Upper lobe of right lung (tissue), 1 donor: ENCODE data around the gene ZBTB1. TPM values are rescaled to one million over a fixed set of nuclear protein-coding genes. Genes with fewer than 3 reads are reported as not detected.

Experiments
- ATAC-seq: fragments of 200-7000 bp; cut with Tn5 transposase; one replicate; pipeline ENCODE4 v1.9.1; 2020; ENCODE audit warnings: mild to moderate bottlenecking, moderate library complexity
- DNase-seq: peaks from one replicate; pipeline ENCODE4 v3.0.0-alpha.2; 2020
- H3K27ac ChIP-seq: fragments of 200-600 bp; one replicate; pipeline ENCODE4 v1.8.0; 2022
- H3K27me3 ChIP-seq: fragments of 200-600 bp; one replicate; pipeline ENCODE4 v1.8.0; 2022; ENCODE audit warnings: mild to moderate bottlenecking
- H3K36me3 ChIP-seq: fragments of 200-600 bp; one replicate; pipeline ENCODE4 v1.8.0; 2022
- H3K4me1 ChIP-seq: fragments of 200-600 bp; one replicate; pipeline ENCODE4 v1.8.0; 2022
- H3K4me3 ChIP-seq: fragments of 200-600 bp; one replicate; pipeline ENCODE4 v1.8.0; 2022; ENCODE audit warnings: mild to moderate bottlenecking
- H3K9me3 ChIP-seq: fragments of 200-600 bp; one replicate; pipeline ENCODE4 v1.8.0; 2022
- intact Hi-C: fragments of 100-400 bp; cut with DNase I; formaldehyde crosslinking; loops from one replicate; pipeline ENCODE4 v1.11.0; 2022
- total RNA-seq: library from RNA; stranded (reverse); fragmentation: NEBNext Ultra II Directional; extraction: Animal tissue kit (Norgen Biotek cat#: 25700); gene quantifications from one replicate; pipeline ENCODE4 v1.2.1, GENCODE V29; 2021
- TF ChIP-seq, protein P1 (sequence below): fragments of 200-600 bp; IDR thresholded peaks from one replicate; pipeline ENCODE4 v1.8.0; 2022; ENCODE audit warnings: antibody characterized with exemption
- donor health status: DM: no; HTN: yes; CAD: no; lungs with severe emphysema.

Gene ZBTB1
- total RNA-seq, 1 donor from 2014 or later: 47.9 TPM

DNA sequence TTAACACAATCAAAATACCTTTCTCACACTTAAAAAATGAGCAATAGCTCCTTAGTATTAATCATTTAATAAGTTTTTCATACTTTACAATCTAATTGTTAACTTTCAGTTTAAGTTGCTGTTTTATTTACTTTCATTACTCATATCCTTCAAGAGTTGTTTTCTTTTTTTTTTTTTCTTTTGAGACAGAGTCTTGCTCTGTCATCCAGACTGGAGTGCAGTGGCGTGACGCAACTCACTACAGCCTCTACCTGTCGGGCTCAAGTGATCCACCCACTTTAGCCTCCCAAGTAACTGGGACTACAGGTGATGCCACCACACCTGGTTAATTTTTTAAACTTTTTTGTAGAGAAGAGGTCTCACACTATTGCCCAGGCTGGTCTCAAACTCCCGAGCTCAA lies 16.1 kb downstream of the ZBTB1 start:
- intact Hi-C loops: no loop called here
- Histone ChIP-seq H3K27me3 (no peaks in the 10 kb centered on the region), H3K36me3 (peaks cover 31% of the 10 kb centered on the region), H3K27ac (no peak overlapping the region), H3K9me3 (no peaks in the 10 kb centered on the region), H3K4me1 (peaks cover 6% of the 10 kb centered on the region), H3K4me3 (no peak overlapping the region)
- DNase-seq (no peak), ATAC-seq (peak; percentile 43)
- TF ChIP-seq, protein P1, sequence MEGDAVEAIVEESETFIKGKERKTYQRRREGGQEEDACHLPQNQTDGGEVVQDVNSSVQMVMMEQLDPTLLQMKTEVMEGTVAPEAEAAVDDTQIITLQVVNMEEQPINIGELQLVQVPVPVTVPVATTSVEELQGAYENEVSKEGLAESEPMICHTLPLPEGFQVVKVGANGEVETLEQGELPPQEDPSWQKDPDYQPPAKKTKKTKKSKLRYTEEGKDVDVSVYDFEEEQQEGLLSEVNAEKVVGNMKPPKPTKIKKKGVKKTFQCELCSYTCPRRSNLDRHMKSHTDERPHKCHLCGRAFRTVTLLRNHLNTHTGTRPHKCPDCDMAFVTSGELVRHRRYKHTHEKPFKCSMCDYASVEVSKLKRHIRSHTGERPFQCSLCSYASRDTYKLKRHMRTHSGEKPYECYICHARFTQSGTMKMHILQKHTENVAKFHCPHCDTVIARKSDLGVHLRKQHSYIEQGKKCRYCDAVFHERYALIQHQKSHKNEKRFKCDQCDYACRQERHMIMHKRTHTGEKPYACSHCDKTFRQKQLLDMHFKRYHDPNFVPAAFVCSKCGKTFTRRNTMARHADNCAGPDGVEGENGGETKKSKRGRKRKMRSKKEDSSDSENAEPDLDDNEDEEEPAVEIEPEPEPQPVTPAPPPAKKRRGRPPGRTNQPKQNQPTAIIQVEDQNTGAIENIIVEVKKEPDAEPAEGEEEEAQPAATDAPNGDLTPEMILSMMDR: no peak

DNA sequence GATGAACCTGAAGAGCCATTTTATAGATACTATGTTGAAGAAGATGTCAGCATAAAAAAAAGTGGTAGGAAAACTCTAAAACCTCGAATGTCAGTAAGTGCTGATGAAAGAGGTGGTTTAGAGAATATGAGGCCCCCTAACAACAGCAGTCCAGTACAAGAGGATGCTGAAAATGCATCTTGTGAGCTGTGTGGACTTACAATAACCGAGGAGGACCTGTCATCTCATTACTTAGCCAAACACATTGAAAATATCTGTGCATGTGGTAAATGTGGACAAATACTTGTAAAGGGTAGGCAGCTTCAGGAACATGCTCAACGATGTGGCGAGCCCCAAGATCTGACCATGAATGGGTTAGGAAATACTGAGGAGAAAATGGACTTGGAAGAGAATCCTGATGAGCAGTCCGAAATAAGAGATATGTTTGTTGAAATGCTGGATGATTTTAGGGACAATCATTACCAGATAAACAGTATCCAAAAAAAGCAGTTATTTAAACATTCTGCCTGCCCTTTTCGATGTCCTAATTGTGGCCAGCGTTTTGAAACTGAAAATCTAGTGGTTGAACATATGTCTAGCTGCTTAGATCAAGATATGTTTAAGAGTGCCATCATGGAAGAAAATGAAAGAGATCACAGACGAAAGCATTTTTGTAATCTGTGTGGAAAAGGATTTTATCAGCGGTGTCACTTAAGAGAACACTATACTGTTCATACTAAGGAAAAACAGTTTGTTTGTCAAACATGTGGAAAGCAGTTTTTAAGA lies 18.2 kb downstream of the ZBTB1 start:
- TF ChIP-seq, protein P1: no peak
- no peaks in the 10 kb centered on the region for H3K9me3 ChIP-seq
- H3K27ac ChIP-seq: no peak overlapping the region
- peaks cover 6% of the 10 kb centered on the region for H3K4me1 ChIP-seq
- DNase-seq: no peak
- ATAC-seq: no peak
- H3K4me3 ChIP-seq: no peak overlapping the region
- no peaks in the 10 kb centered on the region for H3K27me3 ChIP-seq
- intact Hi-C loops: no loop called here
- H3K36me3 ChIP-seq: peaks cover 31% of the 10 kb centered on the region

DNA sequence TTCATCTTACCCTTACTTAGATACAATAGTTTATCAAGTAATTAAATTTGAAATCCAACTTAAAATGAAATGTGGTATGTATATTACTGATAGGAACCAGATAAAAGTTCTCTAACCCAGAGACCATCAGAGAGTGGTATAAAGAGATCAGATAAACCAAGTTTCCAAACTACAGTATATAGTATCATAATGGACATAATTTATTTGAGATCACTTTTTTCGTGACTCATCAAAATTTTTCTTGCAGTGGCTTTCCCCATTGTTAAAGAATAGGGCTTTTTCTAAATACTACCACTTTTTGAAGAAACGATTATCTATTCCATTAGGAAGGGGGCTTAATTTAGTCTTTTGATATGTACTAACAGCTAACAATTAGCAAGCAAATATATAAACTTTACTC lies 20.8 kb downstream of the ZBTB1 start:
- H3K36me3 ChIP-seq: peaks cover 31% of the 10 kb centered on the region
- TF ChIP-seq, protein P1: no peak
- H3K4me3 ChIP-seq: no peak overlapping the region
- DNase-seq (no peak), ATAC-seq (no peak)
- no peaks in the 10 kb centered on the region for H3K27me3 ChIP-seq
- H3K4me1 ChIP-seq: no peaks in the 10 kb centered on the region
- H3K27ac ChIP-seq: no peak overlapping the region
- intact Hi-C loops: no loop called here
- no peaks in the 10 kb centered on the region for H3K9me3 ChIP-seq

DNA sequence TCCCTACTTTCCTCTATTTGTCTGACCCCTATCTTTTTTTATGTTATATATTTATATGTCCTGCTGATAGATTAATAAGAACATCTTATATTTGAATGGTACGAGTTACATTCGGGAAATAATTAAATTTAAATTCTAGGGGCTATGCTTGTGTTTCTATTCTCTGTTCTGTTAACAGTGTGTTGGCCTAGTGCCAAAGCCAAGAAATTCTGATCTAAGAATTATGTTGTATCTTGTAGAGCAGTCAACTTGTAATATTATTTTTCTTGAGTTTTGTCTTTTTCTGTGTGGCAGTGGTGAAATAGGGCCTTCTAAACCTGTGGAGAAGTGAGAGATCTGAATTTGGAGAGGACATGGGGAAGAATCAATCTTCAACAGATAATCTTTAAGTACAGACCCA lies 27.0 kb downstream of the ZBTB1 start:
- ATAC-seq: no peak
- H3K27ac ChIP-seq: no peak overlapping the region

DNA sequence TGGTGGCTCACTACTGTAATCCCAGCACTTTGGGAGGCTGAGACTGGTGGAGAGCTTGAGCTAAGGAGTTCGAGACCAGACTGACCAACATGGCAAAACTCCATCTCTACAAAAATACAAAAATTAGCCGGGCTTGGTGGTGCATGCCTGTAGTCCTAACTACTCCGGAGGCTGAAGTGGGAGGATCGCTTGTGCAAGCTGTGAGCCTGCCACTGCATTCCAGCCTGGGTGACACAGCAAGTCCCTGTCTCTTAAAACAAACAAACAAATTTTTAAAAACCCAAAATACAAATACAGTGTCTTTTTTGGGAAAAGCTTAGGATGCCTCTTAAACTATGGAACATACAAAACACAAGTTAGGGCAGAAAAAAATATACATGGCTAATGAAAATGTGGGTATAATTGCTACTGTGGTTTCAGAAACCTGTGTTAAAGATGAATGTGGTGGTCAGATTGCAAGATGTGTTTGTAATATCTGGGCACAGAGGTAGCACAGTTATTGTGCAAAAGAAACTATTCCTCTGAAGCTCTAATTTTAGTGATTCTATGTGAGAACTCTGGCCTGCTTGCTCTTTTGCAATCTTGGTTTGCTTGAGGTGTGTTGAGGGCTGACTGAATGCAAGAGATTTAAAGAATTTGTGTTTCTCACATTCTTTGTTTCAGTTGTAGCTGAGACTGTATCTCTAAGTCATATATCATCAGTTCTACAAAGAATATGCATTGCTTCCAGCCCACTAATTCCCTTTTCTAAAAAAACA lies 32.1 kb downstream of the ZBTB1 start:
- Histone ChIP-seq H3K27me3 (no peaks in the 10 kb centered on the region), H3K36me3 (no peaks in the 10 kb centered on the region), H3K27ac (no peak overlapping the region), H3K9me3 (no peaks in the 10 kb centered on the region), H3K4me1 (peaks cover 6% of the 10 kb centered on the region), H3K4me3 (no peak overlapping the region)
- DNase-seq: no peak
- ATAC-seq: no peak
- TF ChIP-seq, protein P1: no peak
- intact Hi-C loops: no loop called here

More for the DNA sequence above, 27.0 kb downstream of the ZBTB1 start:
- DNase-seq: no peak
- Histone ChIP-seq H3K27me3 (no peaks in the 10 kb centered on the region), H3K4me1 (no peaks in the 10 kb centered on the region), H3K9me3 (no peaks in the 10 kb centered on the region), H3K4me3 (no peak overlapping the region), H3K36me3 (no peaks in the 10 kb centered on the region)
- intact Hi-C loops: no loop called here
- TF ChIP-seq, protein P1: no peak
